CD4-positive, alpha-beta T cell treated with Interleukin-15 for 4 hours (primary cell): ENCODE results near the gene DNASE2.
"Not testable (repeated sequence)": the region's sequence is repeated elsewhere in the genome, so short reads cannot be mapped to it uniquely, and the experiment has no call there.

Experiments
- DNase-seq: peaks from one replicate; pipeline ENCODE4 v3.0.0-alpha.2; 2020; ENCODE audit warnings: low spot score

The DNASE2 gene

DNA sequence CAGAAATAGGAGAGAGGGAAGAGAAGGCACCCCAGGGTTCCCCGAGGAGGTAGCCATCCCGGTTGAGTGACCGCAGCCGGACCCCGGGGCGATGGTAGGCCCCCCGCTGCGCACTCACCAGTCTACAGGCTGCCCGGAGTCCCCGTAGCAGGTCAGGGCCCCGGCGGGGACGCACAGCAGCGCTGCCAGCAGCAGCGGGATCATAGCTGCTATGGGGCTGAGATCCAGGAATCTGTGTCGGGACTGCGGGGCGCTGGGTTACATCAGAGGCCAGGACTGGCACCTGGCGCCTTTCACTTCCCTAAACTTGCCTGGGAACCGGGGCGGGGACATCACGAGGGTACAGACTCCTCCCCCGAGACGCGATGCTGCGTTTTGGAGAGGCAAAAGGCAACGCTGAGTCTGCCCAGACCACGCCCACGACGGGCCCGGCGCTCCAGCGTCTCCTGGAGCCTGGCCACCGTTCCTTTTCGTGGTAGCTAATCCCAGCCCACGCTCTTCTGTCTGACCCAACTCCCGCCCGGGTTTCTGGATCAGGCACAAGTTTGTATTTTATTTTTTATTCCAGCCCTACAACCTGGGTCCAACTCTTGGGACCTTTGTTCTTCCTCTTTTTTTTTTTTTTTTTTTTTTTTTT is at the start of gene DNASE2:
Gene DNASE2 (minus strand): TSS at position 278 of the 637 bp plus-strand sequence. CDS start 74 bp downstream, at position 204.
- peak; percentile 87 for DNase-seq

DNA sequence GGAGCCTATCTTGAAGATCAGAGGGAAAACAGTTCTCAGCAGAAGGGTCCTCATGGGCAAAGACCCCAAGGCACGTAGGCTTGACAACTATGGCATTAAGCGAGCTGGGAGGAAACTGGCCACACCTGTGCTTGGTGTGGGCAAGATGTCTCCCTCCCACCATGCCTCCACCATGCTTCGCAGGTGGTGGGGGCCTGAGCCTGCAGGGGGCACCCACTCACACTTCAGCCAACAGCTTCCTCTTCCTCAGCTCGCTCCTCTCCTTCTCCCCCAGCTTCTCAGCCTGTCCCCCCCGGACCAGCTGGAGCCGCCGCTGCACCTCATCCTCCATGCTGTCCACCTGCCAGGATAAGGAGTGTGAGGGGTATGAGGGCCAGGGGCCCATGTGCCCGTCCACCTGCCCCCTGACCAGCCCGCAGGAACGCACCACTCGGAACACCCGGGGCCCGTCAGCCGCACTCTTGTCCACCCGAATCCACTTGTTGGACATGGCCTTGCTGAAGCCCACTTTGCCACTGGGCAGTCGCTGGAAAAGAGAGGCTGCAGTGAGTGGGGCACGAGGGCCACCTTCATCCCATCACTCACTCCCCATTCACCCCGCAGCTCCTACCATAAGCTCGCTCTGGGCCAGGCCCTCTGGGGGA is 48.9 kb upstream of the DNASE2 start:
- DNase-seq, result no peak

DNA sequence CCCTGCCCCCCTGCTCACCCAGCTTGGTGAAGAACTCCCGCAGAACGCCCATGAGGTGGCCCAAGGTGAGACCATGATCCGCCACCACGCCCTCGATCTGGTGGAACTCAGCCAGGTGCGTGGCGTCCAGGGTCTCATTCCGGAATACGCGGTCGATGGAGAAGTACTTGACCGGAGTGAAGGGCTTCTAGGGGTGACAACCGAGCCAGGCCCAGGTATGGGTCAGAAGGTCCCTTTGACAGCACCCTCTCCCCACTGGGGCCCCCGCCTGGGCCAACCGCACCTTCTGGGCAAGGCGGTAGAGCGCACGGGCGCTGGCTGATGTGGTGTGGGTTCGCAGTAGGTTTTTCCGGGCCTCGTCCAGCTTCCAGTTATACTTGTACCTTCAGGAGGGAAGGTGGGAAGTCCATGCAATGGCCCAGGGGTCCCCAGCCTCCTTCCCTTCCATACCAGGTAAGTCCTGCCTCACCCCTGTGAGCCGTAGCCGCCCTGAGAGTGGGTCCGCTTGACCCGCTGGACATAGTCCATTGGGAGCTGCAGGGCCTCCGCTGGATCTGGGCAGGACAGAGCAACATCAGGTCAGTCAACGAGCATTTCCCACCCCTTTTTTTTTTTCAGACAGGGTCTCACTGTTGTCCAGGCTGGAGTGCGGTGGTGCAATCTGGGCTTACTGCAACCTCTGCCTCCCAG is 43.5 kb upstream of the DNASE2 start:
- DNase-seq, result no peak

- no peak for DNase-seq
Measured at GRCh38 chr19:12922959-12923358, 41.7 kb upstream of the DNASE2 start.

DNA sequence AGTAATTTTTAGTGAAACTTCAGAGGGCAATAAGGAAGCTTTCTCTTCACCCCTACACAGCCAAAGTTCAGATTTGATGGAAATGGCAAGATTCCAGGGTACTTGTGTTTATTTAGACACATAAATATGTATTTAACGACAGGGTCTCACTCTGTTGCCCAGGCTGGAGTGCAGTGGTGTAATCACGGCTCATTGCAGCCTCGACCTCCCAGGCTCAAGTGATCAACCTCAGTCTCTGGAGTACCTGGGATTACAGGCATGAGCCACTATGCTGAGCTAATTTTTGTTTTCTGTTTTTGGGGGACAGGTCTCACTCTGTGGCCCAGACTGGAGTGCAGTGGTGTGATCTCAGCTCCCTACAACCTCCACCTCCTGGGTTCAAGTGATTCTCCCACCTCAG is 39.8 kb upstream of the DNASE2 start:
- no peak for DNase-seq

DNA sequence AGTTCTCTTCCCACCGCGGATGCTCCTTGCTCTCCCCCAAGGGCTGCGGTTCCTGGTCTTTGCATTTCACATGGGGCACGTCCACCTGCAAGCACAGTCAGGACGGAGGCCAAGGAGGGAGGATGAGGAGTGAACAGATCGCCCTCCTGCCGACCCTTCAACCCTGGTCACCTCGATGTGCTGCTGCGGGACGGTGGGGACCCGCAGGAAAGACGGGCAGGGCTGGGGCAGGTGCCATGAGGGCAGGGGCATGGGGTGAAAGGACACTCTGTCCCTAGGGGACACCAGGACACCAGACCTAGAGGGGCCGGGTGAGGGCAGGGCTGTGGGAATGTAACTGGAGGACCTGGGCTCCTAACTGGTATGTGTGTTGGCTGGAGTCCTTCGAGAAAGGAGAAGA is 37.0 kb upstream of the DNASE2 start:
- DNase-seq, result no peak

GRCh38 chr19:12915860-12916259 is 34.6 kb upstream of the DNASE2 start:
- not testable (repeated sequence) for DNase-seq

GRCh38 chr19:12913851-12914690 is 32.8 kb upstream of the DNASE2 start:
- peak; percentile 60 for DNase-seq

DNA sequence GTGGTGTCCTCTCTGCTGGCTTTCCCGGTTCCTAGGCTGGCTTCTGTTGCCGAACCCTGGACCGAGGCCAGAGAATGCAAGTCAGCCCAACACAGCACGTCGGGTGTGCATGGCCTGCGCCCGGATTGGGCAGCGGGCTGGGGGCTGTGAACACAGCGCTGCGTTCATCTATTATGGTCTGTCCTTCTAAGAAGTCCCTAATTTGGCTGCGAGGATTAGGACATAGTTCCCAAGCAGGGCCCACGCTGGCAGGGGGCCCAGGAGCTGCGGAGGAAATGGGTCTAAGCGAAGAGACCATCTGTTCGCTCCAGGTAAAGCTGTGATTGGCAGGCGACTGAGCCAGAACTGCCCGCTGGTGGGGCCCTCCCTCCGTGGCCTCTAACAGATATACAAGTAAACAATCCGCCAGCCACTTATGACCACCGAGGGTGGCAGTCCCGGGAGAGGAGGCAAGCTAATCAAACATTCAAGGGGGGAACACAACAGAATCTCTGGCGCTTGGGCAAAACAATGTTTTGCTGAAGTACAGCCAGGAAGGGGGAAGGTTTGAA is 31.8 kb upstream of the DNASE2 start:
- no peak for DNase-seq

- no peak for DNase-seq
Measured at GRCh38 chr19:12912571-12912970, 31.3 kb upstream of the DNASE2 start.

DNA sequence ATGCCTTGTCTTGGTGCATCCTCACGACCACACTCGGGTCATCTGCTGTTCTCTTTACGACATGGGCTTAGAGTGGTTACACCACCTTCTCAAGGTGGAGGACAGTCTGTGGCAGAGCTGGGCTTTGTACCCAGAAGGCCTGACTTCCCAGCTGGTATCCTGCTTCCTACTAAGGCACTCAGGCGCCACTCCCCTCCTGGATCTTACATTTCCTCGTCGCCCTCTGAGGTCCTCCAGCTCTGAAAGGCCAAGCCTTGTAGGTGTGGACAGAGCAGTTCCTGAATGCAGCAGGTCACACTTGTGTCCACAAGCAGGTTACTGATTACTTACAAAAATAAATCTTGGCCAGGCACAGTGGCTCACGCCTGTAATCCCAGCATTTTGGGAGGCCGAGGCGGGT is 25.9 kb upstream of the DNASE2 start:
- no peak for DNase-seq

GRCh38 chr19:12899891-12900518 is 18.8 kb upstream of the DNASE2 start:
- DNase-seq, result no peak

- no peak for DNase-seq
Measured at GRCh38 chr19:12896460-12896859, 15.2 kb upstream of the DNASE2 start.

DNA sequence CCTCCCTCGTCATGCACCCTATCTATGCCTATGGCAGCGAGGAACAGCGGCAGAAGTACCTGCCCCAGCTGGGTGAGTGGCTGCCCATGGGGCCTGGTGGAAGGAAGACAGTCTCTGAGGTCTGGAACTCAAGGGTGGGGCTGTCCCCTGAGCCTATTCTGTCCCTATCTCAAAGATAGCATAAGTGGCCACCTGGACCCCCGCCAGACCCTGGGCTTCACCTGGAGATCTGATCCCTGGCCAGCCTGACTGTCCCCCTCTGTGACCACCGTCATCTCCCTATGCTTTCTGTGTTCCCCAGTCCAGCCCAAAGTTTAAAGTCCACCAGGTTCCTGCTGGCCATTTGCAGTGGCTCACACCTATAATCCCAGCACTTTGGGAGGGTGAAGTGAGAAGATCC is 12.3 kb upstream of the DNASE2 start:
- no peak for DNase-seq

DNA sequence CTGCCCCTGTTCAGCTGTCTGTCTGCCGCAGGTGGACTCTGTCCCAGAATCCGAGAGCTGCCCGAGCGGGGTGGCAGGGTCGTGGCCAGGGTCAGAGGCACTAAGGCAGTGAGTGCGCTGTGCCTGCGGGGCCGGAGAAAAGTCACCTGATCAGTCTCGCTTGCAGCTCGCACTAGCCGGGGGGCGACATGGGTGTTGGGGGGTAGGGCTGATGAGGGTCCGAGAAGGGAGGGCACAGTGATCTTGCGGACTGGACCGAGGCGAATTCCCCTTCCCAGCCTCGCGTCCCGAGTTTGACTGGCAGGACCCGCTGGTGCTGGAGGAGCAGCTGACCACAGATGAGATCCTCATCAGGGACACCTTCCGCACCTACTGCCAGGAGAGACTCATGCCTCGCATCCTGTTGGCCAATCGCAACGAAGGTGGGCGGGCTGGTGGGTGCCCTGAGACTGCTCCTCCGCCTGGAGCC is 10.3 kb upstream of the DNASE2 start:
- no peak for DNase-seq

GRCh38 chr19:12890787-12891552 is 9.7 kb upstream of the DNASE2 start, which contains the start of gene GCDH:
GCDH (plus strand) TSS chr19:12891160; CDS start chr19:12891305, 145 bp downstream.
- peak; percentile 97 for DNase-seq

GRCh38 chr19:12890299-12890786 is 9.1 kb upstream of the DNASE2 start:
- not testable (repeated sequence) for DNase-seq

GRCh38 chr19:12888006-12888603 is 6.9 kb upstream of the DNASE2 start:
- DNase-seq, result no peak

DNA sequence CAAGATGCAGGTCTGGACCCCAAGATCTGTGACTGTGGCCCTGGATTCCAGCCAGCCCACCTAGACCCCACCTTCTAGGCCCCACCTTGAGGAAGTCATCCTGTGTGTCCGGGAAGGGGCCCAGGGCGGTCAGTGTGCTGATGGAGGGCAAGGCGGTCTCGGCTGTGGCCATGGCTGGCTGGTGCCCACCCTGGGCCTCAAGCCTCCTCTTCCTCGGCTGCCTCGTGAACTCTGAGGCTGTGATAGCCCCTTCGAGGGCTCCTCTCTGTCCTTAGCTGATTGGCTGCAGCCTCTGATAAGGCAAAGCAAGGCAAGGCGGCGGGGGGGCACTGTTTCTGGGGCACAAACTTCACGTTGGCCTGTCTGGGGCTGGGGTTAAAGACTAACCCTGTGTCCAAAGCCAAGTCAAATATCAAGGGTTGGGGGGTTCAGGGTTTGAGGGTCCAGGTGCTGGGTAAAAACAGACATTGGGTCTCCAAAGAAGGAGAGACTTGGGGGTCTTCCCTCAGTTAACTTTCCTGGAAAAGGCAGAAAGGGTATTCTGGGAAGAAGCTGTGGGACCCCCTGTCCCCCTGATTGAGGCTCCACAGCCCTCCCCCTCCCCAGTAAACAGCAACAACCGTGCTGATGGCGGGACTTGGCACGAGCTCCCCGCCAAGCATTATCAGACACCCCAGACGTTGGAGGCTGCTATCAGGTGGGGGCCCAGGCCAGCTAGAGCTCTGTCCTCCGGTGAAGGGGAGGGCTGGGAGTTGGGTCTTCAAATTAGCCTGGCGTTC is 5.9 kb upstream of the DNASE2 start, which contains the start of gene KLF1:
Gene KLF1 (minus strand): TSS at position 233 of the 779 bp plus-strand sequence. CDS start 61 bp downstream, at position 172.
- DNase-seq, result no peak
